Measurements from ENCODE around the gene KLF6.

DNA sequence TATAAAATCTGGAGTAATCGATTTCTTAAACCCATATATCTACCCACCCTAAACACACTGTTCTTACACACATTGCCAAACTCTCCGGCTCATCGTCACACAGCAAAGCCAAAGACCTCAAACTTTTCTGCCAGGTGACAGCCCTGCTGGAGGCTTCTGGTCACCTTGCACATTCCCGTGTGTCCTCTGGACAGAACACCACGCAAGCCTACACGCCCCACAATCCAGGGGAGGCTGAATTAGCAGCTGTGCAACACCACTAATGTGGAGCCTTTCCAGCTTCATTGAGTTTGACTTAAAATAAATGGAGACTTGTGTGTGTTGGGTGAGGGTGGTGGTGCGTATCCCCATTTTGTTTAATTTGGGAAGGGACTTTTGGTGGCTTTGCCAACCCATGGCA is 38.4 kb downstream of the KLF6 start:
- TF ChIP-seq, protein P1, sequence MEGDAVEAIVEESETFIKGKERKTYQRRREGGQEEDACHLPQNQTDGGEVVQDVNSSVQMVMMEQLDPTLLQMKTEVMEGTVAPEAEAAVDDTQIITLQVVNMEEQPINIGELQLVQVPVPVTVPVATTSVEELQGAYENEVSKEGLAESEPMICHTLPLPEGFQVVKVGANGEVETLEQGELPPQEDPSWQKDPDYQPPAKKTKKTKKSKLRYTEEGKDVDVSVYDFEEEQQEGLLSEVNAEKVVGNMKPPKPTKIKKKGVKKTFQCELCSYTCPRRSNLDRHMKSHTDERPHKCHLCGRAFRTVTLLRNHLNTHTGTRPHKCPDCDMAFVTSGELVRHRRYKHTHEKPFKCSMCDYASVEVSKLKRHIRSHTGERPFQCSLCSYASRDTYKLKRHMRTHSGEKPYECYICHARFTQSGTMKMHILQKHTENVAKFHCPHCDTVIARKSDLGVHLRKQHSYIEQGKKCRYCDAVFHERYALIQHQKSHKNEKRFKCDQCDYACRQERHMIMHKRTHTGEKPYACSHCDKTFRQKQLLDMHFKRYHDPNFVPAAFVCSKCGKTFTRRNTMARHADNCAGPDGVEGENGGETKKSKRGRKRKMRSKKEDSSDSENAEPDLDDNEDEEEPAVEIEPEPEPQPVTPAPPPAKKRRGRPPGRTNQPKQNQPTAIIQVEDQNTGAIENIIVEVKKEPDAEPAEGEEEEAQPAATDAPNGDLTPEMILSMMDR (conservative IDR thresholded peaks at IDR 0.05 in 1 of 2, IDR thresholded peaks at IDR 0.05 in 1 of 2; ENCODE audit: extremely low read depth in 1 of 2, insufficient read depth in 1 of 2, low read depth in 1 of 2, low read length in 2 of 2) = no peak
- TF ChIP-seq EZH2 (IDR thresholded peaks at IDR 0.05; ENCODE audit: borderline replicate concordance, low read length) = no peak
